Naive B cell (primary cell): ENCODE data around the gene LYST. TPM values are rescaled to one million over a fixed set of nuclear protein-coding genes. Genes with fewer than 3 reads are reported as not detected.
A peak's percentile ranks its signal among the peaks of the same experiment; 100 is the strongest.

Experiments used
- ATAC-seq, 2 donors: fragments of 150-1000 bp; cut with Tn5 transposase; 2 replicates each; pipeline ENCODE4 v1.10.0; 2021; ENCODE audit warnings: low read depth in 2 of 2, mild to moderate bottlenecking in 2 of 2, moderate library complexity in 2 of 2
- DNase-seq: peaks from one replicate; pipeline ENCODE4 v3.0.0; 2022
- H3K27ac Mint-ChIP-seq, 6 donors: one replicate each; pipeline ENCODE4 v1.8.0; 2020 to 2022; ENCODE audit warnings: mild to moderate bottlenecking in 6 of 6, mixed read lengths in 6 of 6, moderate library complexity in 5 of 6, inconsistent platforms in 2 of 6
- H3K27me3 Mint-ChIP-seq, 3 donors: one replicate each; pipeline ENCODE4 v1.8.0; 2021 to 2022; ENCODE audit warnings: mixed read lengths in 3 of 3, mild to moderate bottlenecking in 1 of 3
- H3K36me3 Mint-ChIP-seq, 2 donors: one replicate each; pipeline ENCODE4 v1.8.0; 2020 to 2022; ENCODE audit warnings: mixed read lengths in 2 of 2, inconsistent platforms in 1 of 2, mild to moderate bottlenecking in 1 of 2
- H3K4me1 Mint-ChIP-seq, 3 donors: one replicate each; pipeline ENCODE4 v1.8.0; 2020 to 2022; ENCODE audit warnings: mixed read lengths in 3 of 3, inconsistent platforms in 1 of 3, mild to moderate bottlenecking in 1 of 3, moderate library complexity in 1 of 3
- H3K4me3 Mint-ChIP-seq, 8 donors: one replicate each; pipeline ENCODE4 v1.8.0; 2020 to 2022; ENCODE audit warnings: mild to moderate bottlenecking in 8 of 8, mixed read lengths in 8 of 8, moderate library complexity in 8 of 8, inconsistent platforms in 2 of 8
- H3K9me3 Mint-ChIP-seq, 7 donors: one replicate each; pipeline ENCODE4 v1.8.0; 2020 to 2022; ENCODE audit warnings: mixed read lengths in 7 of 7, mild to moderate bottlenecking in 5 of 7, inconsistent platforms in 2 of 7, moderate library complexity in 1 of 7
- polyA plus RNA-seq, 6 donors: library from polyadenylated mRNA; unstranded; fragments of 300-500 nt; fragmentation: Illumina TruSeq; gene quantifications; one replicate each; pipeline ENCODE4 v1.2.3, GENCODE V29; 2021; ENCODE audit warnings: low read depth in 6 of 6

LYST gene
- polyA plus RNA-seq, 6 donors from 2014 or later, result 50.1 to 71.6 (median 65.3) TPM

DNA sequence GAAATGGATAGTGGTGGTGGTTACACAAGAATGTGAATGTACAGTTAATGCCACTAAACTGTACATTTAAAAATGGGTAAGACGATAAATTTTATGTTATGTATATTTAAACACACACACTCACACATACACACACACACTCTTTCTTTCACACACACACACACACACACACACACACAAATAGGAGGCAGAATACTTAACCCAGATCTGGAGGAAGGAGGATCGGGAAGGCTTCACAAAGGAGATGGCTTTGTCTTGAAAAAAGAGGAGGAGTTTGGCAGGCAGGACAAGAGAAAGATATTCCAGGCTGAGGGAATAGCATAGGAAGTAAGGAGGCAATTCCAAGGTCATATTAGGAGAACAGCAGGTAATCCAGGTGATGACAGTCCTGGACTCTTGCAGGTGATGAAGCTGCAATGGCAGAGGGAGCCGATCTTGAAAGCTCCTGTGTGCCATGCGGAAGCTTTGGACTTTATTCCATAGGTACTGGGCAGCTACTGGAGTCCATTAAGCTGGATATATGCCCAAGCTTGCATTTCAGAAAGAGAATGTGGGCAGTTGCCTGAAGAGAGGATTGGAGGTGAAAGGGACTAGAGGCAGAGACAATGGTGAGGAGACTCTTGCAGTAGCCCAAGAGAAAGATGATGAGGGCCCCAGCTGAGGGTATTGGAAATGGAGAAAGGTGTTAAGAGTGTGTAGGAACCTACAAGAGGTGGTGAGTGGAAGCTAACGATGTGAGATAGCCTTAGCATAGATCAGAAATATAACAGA, 15.4 kb upstream of the LYST start:
- Mint-ChIP-seq H3K27ac (peak overlapping the region in 4 of 6 donors; percentile 1 to 59 (median 20)), H3K36me3 (no peaks in the 10 kb centered on the region), H3K27me3 (no peaks in the 10 kb centered on the region), H3K4me3 (no peak overlapping the region), H3K4me1 (peaks cover 26 to 57% (median 55%) of the 10 kb centered on the region in 3 donors), H3K9me3 (no peaks in the 10 kb centered on the region)
- no peak for ATAC-seq
- DNase-seq, result no peak

DNA sequence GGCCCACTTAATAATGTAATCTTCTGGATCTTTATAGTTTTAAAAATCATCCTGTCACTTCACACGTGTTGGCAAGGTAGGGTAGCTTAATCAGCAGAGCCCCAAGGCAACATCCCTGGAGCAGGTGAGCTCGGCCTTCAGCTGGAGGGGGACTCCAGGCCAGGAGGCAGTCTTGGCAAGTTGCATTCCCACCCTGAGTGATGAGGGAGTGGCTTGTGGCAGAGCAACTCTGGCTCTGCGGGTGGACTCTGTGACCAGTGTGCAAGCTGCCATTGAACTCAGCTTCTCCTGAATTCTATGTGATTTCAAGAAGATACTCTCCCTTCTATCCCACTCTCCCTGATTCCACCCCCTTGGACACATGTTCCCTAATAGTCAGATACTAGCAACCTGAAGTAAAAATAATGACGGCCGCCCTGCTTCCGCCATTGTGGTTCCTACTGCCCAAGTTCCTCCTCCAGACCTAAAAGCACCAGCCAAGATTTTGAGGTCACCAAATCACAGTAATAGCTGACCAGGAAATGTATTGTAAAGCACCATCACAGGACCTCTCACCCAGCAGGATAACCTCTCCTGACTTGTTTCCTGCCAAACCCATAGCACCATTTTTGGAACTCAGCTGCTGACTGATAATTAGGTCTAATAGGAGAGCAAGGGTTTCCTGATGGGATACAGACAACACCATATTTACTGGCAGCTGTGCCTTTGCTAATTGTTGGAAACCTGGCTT, 11.5 kb upstream of the LYST start:
- ATAC-seq (no peak), DNase-seq (no peak)
- H3K4me1 Mint-ChIP-seq, result peaks cover 32 to 67% (median 63%) of the 10 kb centered on the region in 3 donors
- H3K27me3 Mint-ChIP-seq, result no peaks in the 10 kb centered on the region
- H3K9me3 Mint-ChIP-seq, result no peaks in the 10 kb centered on the region
- H3K4me3 Mint-ChIP-seq, result peak overlapping the region in 3 of 8 donors; percentile 13 to 68 (median 60)
- peak overlapping the region in 3 of 6 donors; percentile 32 to 80 (median 55) for H3K27ac Mint-ChIP-seq
- no peaks in the 10 kb centered on the region for H3K36me3 Mint-ChIP-seq

DNA sequence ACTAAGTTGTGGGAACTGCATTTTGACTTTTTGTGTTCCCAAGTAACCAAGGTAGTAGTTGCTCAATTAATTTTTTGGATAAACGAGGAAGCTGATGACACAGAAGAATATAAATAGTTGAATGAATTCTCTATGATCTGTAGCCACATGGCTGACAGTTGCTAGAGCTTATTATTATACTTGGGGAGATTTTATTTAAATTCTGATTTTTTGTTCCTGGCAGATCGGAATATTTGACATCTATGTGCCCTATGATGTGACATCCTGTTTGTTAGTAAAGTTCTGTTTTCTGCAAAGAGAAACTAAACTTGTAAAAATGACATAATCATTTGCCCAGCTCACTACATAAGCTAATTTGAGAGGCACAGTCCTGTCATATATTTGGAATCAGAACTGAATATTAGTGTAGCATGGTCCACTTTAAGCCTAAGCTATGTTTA, 9.7 kb upstream of the LYST start:
- H3K27me3 Mint-ChIP-seq, result no peaks in the 10 kb centered on the region
- H3K4me3 Mint-ChIP-seq, result peak overlapping the region in 2 of 8 donors; percentile 0 to 12
- peak overlapping the region in 2 of 6 donors; percentile 12 to 74 for H3K27ac Mint-ChIP-seq
- DNase-seq (no peak), ATAC-seq (no peak)
- no peaks in the 10 kb centered on the region for H3K9me3 Mint-ChIP-seq
- H3K36me3 Mint-ChIP-seq, result no peaks in the 10 kb centered on the region
- peaks cover 32 to 55% (median 45%) of the 10 kb centered on the region in 3 donors for H3K4me1 Mint-ChIP-seq

DNA sequence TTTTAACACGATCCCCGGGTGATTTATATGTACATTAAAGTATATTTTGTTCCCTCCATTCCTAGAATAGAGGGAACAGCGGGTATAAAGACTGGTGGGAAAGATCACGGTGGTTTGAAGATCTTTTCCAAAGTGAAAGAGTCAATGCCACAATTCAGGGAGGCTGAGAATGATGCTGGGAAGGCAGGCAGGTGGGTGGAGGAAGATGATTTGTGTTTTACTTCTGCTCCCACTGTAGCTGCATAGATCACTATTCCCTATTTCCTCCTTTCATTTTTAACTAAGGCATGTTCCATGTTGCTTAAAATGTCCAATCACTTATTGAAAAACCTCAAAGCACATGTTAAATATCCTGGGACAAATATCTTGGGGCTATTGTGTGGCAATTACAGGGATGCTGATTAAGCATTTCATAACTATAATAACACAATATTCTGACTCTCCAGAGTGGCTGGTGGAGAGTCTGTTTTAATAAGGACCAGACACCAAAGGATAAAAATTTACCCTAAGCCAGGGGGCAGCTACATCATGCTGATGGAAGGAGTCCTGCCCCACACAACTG, 8.4 kb upstream of the LYST start:
- peak overlapping the region in 1 of 8 donors; percentile 35 for H3K4me3 Mint-ChIP-seq
- no peaks in the 10 kb centered on the region for H3K9me3 Mint-ChIP-seq
- H3K27me3 Mint-ChIP-seq, result no peaks in the 10 kb centered on the region
- ATAC-seq (no peak), DNase-seq (no peak)
- no peaks in the 10 kb centered on the region for H3K36me3 Mint-ChIP-seq
- H3K27ac Mint-ChIP-seq, result no peak overlapping the region
- peaks cover 25 to 43% (median 37%) of the 10 kb centered on the region in 3 donors for H3K4me1 Mint-ChIP-seq

DNA sequence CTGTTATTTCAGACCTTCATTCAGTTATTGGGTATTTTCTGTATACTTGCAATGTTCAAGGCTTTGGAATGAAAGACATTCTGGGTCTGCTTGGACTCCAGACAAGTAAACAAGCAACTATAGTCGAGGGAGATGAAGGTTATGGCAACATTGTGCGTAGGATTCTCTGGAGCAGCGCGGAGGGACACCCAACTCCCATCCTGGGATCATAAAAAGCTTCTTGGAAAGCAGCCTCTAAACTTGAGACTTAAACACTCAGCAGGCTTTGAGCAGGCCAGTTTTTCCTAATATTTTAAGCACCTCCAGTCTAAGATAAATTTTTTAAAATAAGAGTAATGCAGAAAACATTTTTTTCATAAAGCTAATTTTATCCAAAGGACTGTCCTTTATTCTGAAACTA, 7.6 kb upstream of the LYST start:
- Mint-ChIP-seq H3K27me3 (no peaks in the 10 kb centered on the region), H3K4me3 (no peak overlapping the region), H3K9me3 (no peaks in the 10 kb centered on the region), H3K4me1 (peaks cover 22 to 40% (median 29%) of the 10 kb centered on the region in 3 donors), H3K36me3 (no peaks in the 10 kb centered on the region), H3K27ac (no peak overlapping the region)
- ATAC-seq (no peak), DNase-seq (no peak)

DNA sequence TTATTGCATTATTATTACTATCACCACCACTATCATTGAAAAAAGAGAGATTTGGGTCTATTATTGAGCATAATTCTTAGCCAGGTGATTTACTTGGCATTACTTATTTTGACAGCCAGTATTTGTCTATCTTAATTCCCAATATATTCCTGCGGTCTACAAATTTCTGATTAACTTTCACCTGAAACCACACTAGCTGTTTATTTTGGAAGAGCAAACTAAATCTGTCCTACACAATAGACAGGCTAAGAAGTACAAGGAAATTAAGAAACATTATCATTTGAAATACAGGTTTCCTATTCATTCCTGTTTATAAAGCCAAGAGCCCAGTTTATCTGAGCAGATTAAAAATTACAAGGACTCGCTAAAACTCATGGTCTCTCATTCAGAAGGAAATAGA, 6.9 kb upstream of the LYST start:
- DNase-seq, result no peak
- Mint-ChIP-seq H3K27ac (no peak overlapping the region), H3K27me3 (no peaks in the 10 kb centered on the region), H3K9me3 (no peaks in the 10 kb centered on the region), H3K36me3 (no peaks in the 10 kb centered on the region), H3K4me1 (peaks cover 16 to 36% (median 22%) of the 10 kb centered on the region in 3 donors), H3K4me3 (no peak overlapping the region)
- ATAC-seq, result no peak

DNA sequence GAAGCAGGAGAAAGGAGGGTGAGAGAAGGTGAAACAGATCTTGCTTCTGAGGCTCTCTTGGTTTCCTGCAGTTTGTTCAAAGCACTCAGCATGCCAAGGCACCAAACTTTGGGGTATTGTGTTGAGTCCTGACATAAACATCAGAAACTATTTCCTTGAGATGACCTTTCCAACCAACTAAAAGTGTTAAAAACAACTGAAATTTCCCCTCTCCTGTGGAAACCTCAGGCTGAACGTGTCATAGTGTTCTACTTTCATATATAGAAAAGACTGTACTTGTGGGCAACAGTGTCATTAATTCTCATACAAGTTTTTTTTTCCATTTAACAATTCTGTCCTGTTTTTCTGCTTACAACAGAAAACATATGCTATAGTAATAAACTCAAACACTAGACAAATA, 6.3 kb upstream of the LYST start:
- no peak overlapping the region for H3K4me3 Mint-ChIP-seq
- ATAC-seq (no peak), DNase-seq (no peak)
- H3K27ac Mint-ChIP-seq, result no peak overlapping the region
- H3K9me3 Mint-ChIP-seq, result no peaks in the 10 kb centered on the region
- H3K27me3 Mint-ChIP-seq, result no peaks in the 10 kb centered on the region
- no peaks in the 10 kb centered on the region for H3K36me3 Mint-ChIP-seq
- H3K4me1 Mint-ChIP-seq, result peaks cover 18 to 36% (median 22%) of the 10 kb centered on the region in 3 donors

DNA sequence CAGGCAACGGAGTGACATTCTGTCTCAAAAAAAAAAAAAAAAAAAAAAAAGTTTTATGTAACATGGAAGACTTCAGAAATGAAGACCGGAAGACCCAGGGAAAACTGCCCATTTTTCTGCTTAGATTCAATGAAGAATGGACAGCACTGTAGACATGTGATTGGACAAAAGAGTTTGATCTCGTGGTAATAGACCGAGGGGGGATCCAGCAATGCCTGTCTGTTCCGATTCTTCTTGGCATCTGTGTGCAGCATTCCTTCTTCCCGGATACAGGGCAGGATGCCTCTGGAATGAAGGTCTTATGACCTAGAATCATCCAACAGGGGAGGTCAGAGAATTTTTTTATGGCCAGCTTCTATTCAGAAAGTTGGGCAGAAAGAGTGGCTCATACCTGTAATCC, 5.6 kb upstream of the LYST start:
- no peak for DNase-seq
- no peak for ATAC-seq
- peak overlapping the region in 1 of 6 donors; percentile 5 for H3K27ac Mint-ChIP-seq
- H3K4me1 Mint-ChIP-seq, result peaks cover 22 to 35% (median 24%) of the 10 kb centered on the region in 3 donors
- no peak overlapping the region for H3K4me3 Mint-ChIP-seq
- H3K9me3 Mint-ChIP-seq, result no peaks in the 10 kb centered on the region
- no peaks in the 10 kb centered on the region for H3K36me3 Mint-ChIP-seq
- no peaks in the 10 kb centered on the region for H3K27me3 Mint-ChIP-seq

DNA sequence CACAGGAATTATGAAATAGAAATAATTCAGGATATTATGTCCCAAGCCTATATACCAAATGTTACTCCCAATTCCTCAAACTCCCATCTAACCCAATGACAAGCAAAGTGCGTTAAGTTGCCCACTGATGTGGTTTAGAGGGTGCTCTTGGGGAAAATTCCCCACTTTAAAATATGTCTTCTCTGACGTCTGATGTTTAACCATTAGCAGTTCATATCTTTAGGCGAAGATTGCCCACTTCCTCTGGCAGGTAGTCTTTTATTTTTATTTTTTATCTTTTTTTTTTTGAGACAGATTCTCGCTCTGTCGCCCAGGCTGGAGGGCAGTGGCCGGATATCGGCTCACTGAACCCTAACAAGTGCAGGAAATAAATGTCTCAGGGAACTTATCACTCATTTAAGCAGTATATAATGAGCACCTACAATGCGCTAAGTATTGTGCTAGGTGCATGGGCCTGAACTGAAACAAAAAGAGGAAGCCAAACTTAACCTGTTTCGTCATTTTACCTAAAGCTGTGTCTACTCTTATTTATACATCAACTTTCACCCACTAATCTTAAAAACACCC, 1.3 kb upstream of the LYST start:
- ATAC-seq (peak; percentile 49 to 52), DNase-seq (peak; percentile 88)
- H3K9me3 Mint-ChIP-seq, result no peaks in the 10 kb centered on the region
- peaks cover 0 to 7% of the 10 kb centered on the region in 2 donors for H3K36me3 Mint-ChIP-seq
- H3K27ac Mint-ChIP-seq, result peak overlapping the region; percentile 99 to 100 (median 100)
- H3K27me3 Mint-ChIP-seq, result no peaks in the 10 kb centered on the region
- peaks cover 46 to 53% (median 52%) of the 10 kb centered on the region in 3 donors for H3K4me1 Mint-ChIP-seq
- H3K4me3 Mint-ChIP-seq, result peak overlapping the region; percentile 94 to 100 (median 98)

DNA sequence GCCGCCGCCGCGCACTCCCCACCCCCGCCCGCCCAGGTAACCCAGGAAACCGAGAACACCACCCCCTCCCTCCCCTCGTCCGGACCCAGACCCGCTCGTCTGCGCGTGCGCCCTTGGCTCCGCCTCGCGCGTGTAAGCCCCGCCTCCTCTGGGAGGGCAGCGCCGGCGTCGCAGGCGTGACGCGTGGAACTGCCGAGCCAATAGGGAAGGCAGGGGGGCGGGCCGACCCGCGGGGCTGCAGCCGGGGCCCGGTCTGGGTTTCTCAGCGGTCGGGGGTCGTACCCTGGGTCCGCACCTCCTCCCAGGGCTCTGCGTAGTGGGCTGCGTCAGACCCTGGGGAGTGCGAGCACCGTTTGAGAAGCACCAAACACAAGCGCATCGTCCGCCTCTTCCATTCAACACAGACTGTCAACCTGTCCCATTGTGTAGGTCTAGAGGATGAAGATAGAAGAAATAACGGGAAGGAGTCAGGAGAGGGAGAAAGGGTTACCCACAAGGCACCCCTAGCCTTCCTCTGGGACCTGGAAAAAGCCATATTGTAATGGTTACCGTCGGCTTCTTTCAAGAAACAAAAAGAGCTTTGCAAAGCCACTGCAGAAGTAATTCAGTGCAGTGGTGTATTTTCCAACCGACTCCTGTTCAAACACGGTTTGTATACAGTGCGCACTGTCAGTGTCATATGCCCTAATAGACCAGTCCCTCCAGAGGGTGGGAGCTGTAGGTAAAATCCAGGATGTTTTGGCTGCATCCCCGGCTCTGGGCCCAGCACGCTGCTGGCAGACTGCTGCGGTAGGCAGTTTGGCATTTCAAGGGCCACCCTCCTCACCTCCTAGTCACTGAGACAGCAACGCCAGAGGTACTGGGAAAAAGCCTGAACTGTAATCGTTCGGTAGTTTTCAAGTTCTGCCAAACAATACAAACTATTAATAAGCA, 473 bp upstream of the LYST start:
- ATAC-seq (peak; percentile 58 to 59), DNase-seq (peak; percentile 99)
- Mint-ChIP-seq H3K27me3 (no peaks in the 10 kb centered on the region), H3K4me3 (peak overlapping the region; percentile 94 to 100 (median 98)), H3K9me3 (no peaks in the 10 kb centered on the region), H3K4me1 (peaks cover 50 to 60% (median 57%) of the 10 kb centered on the region in 3 donors), H3K36me3 (peaks cover 0 to 7% of the 10 kb centered on the region in 2 donors), H3K27ac (peak overlapping the region; percentile 99 to 100 (median 100))

DNA sequence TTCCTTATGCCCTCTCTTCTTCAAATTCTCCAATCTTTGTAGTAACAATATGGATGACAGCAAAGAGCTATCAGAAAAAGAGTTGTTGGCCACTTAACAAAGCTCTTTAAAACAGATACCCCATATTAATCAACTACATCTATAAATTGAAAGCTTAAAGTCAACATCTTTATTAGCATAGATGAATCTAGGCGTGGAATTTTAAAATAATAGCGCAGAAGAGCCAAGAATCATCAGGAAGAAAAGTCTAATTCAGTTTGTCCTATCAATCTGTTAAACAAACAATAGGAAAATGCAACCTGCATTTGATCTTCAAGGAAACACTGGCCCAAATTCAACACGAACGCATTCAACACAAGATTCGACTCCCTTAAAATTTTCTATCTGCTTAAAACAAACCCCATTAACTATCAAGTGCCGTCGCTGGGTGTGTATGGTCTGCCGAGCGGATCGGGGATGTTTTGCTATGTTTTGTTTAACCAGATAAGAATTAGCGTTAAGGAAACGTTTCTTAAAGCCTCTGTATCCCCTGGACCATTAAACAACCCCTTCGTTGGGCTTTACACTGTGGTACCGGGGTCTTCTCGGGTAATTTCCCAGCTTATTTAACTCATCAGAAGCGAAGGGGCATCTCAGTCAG, 1.0 kb downstream of the LYST start:
- no peak for ATAC-seq
- Mint-ChIP-seq H3K4me3 (peak overlapping the region; percentile 94 to 100 (median 98)), H3K36me3 (peaks cover 0 to 7% of the 10 kb centered on the region in 2 donors), H3K27ac (peak overlapping the region; percentile 99 to 100 (median 100)), H3K27me3 (no peaks in the 10 kb centered on the region), H3K4me1 (peaks cover 50 to 67% (median 57%) of the 10 kb centered on the region in 3 donors), H3K9me3 (no peaks in the 10 kb centered on the region)
- DNase-seq, result no peak

DNA sequence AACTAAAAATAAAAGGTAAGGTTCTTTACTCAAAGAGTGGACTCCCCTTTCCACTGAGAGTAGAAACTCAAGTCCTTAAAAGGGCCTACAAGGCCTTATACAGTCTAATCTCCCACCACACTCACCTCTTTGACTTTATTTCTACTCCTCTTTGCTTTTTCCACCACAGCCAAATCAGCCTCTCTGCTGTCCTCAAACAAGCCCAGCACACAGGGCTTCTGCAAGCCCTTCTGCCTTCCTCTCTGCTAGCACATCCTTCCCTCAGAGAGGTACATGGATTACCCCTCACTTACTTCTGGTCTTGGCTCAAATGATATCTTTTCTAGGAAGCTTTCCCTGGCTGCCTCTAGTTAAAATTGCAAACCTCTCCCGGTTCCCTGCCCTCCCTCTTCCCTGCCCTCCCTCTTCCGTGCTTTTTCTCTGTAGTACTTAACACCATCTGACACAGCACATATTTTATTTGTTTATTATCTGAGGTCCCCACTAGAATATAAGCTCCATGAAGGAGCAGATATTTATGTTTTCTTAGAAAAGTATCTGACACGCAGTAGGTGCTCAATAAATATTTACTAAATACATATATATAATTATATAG, 1.7 kb downstream of the LYST start:
- ATAC-seq (no peak), DNase-seq (no peak)
- peaks cover 50 to 66% (median 57%) of the 10 kb centered on the region in 3 donors for H3K4me1 Mint-ChIP-seq
- H3K27ac Mint-ChIP-seq, result peak overlapping the region; percentile 31 to 100 (median 87)
- H3K9me3 Mint-ChIP-seq, result no peaks in the 10 kb centered on the region
- peak overlapping the region; percentile 73 to 100 (median 98) for H3K4me3 Mint-ChIP-seq
- peaks cover 0 to 7% of the 10 kb centered on the region in 2 donors for H3K36me3 Mint-ChIP-seq
- no peaks in the 10 kb centered on the region for H3K27me3 Mint-ChIP-seq
